ENCODE measurements around the gene PID1.

- TF ChIP-seq CTCF (IDR thresholded peaks at IDR 0.05) (no peak), POLR2A (IDR thresholded peaks at IDR 0.05) (no peak)
Measured at GRCh38 chr2:229118336-229118735, 152.8 kb downstream of the PID1 start.
